HG02973 (cell line): Measurements from ENCODE around the gene KLRC4.
A peak's percentile ranks its signal among the peaks of the same experiment; 100 is the strongest.
"Not testable (repeated sequence)": the region's sequence is repeated elsewhere in the genome, so short reads cannot be mapped to it uniquely, and the experiment has no call there.

Source experiments
- ATAC-seq: cut with Tn5 transposase; IDR thresholded peaks from one replicate; pipeline ENCODE4 v1.9.1; 2021; ENCODE audit warnings: moderate library complexity; ENCODE audit not compliant: unreplicated experiment

KLRC4 gene

DNA sequence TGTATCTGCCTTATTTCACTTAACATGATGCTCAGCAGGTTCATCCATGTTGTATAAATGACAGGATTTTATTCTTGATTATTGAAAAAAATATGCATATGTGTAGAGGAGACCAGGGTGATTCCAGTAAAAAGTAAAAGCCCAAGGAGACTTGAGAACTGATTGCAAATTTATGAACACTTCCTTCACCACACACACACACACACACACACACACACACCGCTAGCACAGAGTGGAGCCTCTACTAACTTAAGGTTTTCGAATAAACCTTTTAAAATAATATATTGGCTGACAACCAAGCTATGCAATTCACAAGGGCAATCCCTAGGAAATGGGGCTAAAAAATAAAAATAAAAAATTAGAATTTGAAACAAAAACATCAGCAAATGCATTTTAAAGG lies 11.4 kb downstream of the KLRC4 start:
- ATAC-seq = no peak

- ATAC-seq = no peak
Observed at GRCh38 chr12:10397296-10397695, 12.3 kb downstream of the KLRC4 start.

DNA sequence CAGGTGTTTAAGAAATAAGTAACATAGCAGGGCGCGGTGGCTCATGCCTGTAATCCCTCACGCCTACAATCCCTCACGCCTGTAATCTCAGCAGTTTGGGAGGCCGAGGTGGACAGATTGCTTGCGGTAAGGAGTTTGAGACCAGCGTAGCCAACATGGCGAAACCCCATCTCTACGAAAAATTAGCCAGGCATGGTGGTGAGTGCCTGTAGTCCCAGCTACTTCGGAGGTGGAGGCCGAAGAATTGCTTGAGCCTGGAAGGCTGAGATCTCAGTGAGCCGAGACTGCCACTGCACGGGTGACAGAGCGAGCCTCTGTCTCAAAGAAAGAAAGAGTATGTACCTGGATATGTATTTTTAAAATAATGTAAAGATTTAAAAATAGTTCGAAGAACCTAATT lies 13.4 kb downstream of the KLRC4 start:
- ATAC-seq = not testable (repeated sequence)

DNA sequence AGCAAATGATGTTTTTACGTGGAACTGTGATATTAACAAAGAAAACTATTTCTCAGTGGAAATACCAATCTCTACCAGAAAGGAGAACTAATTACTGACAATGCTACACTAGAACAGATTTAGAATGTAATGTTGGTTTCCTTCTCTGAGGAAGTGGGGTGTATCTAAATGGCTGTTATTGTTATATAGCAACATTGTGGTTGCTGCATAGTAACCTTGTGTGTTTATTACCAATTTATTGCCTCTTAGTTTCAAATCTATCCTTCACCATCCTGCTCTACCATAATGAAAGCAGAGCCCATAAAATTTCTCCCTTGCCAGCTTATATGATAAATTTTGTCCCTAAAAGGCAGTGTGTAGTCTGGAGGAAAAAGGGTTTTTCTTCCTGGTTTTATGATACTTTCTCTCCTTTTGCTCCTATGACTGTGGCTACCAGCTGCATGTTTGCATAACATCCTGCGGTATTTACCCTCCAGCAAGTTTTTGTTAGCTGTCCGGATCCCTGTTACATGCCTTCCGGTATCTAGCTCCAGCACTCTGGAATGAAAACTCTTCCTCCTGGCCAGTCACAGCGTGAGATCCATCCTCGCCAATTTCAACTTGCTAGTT lies 14.1 kb downstream of the KLRC4 start:
- peak; percentile 87 for ATAC-seq

DNA sequence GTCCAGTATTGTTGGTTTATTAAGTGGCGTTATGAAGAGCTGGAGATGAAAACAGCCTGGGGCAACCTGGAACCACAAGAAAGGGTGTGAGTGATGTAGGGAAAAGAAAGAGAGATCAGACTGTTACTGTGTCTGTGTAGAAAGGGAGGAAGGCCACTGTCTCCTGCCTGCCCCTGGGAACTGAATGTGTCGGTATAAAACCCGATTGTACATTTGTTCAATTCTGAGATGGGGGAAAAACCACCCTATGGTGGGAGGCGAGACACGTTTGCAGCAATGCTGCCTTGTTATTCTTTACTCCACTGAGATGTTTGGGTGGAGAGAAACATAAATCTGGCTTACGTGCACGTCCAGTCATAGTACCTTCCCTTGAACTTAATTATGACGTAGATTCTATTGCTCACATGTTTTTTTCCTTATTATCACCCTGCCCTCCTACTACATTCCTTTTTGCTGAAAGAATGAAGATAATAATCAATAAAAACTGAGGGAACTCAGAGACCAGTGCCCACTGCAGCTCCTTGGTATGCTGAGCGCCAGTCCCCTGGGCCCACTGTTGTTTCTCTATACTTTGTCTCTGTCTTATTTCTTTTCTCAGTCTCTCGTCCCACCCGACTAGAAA lies 14.9 kb downstream of the KLRC4 start:
- ATAC-seq = not testable (repeated sequence)

GRCh38 chr12:10393291-10393690 lies 16.3 kb downstream of the KLRC4 start:
- no peak for ATAC-seq

DNA sequence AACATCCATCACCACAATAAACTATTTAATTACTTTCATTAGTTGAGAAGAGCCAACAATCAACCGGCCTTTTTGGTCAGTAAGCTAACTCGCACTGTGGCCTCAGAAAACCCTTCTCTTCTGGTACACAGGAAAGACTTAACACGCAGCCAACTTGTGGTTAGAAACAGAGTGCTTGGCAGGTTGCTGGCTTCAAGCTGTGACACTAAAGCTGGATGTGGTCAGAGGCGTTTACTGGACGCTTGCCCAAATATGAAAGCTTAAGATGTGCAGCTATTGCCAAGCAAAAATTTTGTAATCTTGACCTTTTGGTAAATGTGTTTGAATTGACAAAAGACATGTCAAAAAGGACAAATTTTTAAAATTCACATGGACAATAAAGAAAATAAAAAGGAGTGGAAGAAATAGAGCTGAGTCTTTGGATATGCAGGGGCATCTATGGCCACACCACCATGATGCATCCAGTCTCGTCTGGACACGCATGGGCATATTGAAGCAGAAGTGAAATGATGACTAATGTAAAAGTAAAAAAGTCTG lies 17.1 kb downstream of the KLRC4 start:
- peak; percentile 48 for ATAC-seq

DNA sequence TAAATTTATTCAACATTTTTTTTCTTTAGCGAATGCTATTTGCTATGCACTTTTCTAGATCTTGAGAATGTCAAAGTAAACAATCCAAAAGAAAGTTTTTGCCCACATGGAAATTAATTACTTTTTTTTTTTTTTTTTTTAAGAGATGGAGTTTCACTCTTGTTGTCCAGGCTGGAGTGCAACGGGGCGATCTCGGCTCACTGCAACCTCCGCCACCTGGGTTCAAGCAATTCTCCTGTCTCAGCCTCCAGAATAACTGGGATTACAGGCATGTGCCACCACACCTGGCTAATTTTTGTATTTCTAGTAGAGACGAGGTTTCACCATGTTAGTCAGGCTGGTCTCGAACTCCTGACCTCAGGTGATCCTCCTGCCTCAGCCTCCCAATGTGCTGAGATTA lies 18.6 kb downstream of the KLRC4 start:
- not testable (repeated sequence) for ATAC-seq

DNA sequence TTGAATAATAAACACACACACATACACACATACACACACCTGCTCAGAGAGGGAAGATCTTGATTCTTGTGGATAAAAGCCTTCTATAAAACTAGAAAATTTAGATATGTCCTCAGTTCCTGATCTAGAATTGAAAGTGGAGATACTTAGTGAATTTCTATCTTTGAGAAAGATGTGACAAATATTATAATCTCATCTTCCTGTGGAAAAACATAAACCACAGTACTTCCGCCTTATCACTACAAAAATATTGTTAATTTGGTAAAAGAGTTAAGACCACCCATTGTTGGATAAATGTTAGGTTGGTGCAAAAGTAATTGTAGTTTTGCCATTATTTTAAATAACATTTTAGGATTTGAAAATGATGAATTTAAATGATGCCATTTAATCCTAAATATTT lies 19.7 kb downstream of the KLRC4 start, which contains the start of gene KLRK1:
TSS of gene KLRK1 (minus strand) at position 138 of the 400 bp plus-strand sequence. CDS start 1,231 bp downstream, outside the sequence.
- ATAC-seq = no peak

DNA sequence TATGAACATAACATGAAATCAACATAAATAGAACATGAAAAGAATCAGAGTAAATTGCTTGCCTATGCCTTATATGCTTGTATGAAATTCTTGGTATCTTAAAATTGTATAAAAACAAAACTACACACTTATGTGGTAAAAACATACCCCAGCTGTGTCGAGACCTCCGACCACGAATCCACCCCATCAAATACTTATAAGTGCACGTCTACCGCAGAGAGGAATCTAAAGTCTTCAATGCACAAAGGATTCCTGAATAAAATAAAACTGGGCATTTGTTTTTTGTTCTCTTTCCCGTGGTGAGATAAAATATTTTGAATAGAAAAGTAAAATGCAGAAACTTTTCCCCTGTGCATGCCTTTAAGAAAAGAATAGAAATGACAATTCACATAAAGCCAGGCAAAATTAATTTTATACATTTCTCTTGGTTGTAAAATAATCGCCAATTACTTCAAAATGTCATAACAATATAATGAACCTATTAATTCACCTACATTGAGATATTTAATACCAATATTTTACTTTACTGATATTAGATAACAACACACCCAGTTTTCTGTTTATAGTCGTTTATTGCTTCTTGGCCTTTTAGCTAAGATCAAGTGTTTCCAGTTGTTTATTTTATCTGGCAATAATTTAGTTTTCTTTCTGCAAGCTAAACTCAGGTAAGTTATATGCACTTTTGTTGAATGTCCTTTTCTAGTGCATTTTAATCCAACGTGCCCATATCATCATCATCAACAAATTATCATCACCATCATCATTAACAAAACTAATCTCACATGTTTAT lies 20.7 kb downstream of the KLRC4 start:
- no peak for ATAC-seq

GRCh38 chr12:10387498-10387897 lies 22.1 kb downstream of the KLRC4 start:
- not testable (repeated sequence) for ATAC-seq

DNA sequence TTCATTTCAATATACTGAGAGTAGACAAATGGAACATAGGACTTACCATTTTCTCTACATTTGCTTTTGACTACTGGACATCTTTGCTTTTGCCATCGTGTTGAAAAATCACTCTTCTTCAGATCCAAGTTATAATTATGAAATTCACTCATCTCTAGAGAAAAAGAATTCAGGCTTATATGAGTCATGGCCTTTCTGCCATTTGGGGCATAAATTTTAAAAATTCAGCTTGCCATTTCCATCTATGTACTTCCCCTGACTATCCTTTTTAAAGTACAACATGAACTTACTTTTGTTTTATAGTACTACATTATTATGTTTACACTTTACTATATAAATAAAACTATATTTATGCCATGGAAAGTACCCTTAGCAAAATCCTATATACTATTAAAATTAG lies 22.7 kb downstream of the KLRC4 start:
- ATAC-seq = no peak

GRCh38 chr12:10385166-10385613 lies 24.4 kb downstream of the KLRC4 start:
- ATAC-seq = no peak

DNA sequence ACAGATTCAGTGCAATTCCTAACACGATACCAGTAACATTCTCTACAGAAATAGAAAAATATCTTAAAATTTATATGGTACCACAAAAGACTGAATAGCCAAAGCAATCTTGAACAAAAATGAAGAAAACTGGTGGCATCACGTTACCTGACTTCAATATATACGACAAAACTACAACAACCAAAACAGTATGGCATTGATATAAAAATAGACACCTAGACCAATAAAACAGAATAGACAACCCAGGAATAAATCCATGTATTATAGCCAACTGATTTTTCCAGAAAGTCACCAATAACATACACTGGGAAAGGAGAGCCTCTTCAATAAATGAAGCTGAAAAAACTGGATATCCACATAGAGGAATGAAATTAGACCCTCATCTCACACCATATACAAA lies 25.4 kb downstream of the KLRC4 start:
- no peak for ATAC-seq

DNA sequence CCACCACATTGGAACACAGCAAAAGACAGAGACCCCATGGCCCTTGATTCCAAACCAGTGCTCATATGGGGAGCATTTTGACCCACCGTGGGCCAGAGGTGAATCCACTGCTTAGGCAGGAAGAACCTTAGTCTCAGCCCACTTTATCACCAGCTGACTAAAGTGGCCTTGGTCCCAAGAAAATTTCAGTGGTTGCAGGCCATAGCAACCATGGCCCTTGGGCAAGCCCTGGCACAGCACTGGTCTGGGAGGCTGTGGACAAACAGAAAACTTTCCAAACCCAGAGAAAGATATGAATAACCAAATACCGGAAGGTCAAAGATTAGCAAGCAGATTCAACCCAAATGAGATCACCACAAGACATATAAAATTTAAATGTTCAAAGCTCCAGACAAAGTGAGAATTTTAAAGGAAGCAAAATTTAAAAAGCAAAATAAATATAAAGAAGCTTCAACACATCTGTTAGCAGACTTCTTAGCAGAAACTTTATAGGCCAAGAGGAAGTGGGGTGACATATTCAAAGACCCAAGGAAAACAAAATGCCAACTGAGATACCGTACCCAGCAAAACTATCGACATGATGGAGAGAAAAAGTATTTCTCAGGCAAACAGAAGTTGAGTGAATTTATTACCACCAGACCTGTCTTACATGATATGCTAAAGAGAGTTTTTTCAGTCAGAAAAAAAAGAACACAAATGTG lies 27.5 kb downstream of the KLRC4 start:
- ATAC-seq = no peak

GRCh38 chr12:10378737-10379136 lies 30.8 kb downstream of the KLRC4 start:
- not testable (repeated sequence) for ATAC-seq

GRCh38 chr12:10374624-10375018 lies 34.9 kb downstream of the KLRC4 start:
- no peak for ATAC-seq

DNA sequence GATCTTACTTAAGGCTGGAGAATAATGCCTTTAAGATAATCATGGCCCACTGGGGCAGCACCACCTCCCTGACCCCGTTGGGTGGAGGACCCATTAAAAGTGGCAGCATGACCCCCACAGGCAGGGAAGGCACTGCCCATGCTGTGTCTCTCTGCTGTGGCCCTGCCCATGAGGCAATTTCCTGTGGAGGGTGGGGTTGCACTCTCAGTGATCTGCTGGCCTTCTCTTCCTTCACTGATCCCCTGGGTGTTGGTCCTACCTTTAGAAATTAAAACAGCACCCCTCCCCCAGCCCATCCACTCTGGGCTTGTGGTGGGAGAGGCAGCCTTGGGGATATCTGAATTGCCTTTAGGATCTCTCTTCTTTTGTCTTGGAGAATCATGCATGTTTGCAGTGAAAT lies 37.0 kb downstream of the KLRC4 start:
- ATAC-seq = no peak

DNA sequence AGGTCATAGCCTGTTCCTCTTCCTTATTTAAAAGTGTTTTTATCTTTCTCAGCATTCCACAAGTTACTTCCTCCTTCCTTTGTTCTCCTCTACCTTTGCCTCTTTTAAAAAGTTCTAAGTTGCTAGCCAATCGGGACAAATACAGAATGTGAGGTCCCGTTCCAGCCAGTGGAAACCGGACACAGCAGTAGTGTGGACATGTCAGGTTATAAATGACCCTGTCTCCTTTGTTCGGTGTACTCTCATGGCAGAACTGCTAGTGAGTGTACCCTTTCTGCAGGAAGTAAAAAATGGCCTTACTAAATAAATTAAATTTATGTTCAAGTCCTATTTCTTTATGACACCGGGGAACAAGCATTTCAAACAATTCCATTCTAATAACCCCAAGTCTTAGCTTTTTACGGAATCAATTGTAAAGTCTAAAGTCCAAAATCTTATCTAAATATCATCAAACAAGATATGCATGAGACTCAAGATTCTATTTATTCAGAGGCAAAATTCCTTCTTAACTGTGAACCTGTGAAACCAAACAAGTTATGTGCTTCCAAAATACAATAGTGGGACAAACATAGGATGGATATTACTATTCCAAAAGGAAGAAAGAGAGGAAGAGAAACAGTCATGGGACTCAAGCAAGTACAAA lies 37.5 kb downstream of the KLRC4 start:
- ATAC-seq = not testable (repeated sequence)

DNA sequence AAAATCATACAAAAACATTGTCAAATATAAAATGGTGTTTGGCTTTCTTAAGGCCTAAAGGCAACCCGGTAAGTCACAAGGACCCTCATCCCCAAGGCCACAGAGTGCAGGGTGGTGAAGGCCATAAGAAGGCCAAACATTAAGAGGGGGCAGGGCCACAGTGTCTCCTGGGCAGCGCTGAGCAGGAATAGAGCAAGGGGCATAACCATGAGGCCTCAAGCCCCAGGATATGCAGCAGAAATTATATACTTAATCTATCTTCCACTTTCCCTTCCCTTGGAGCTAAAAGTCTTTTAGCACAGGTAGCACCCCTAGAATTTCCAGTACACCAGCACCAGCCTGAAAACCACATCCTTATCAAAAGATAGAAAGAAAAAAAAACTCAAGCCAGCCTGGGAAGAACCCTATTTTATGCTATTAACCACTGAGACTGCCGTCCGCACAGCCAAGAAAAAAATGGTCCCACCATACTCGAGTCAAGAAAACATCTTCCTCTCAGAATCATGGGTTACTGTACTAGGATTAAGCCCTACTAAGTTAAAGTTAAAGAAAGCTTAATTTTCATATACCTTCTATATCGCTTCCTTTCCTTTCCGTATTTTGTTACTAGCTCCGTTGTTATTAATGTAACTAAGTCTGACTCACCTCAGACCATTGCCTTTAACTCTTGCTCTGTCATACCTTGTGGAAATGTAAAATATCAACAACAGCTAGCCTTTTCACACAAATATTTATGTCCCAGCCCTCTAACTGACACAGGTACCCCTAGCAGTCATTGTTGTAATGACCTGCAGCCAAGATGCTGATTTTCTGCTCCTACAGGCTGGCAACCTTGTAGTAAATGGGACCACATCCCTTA lies 39.8 kb downstream of the KLRC4 start:
- ATAC-seq = no peak
